Sigmoid colon (tissue), 4 donors: ENCODE data around the gene LIMS1.

Experiments
- CTCF ChIP-seq, 4 experiments: fragments of 450-650 bp in 3 of 4; fragments of 200-600 bp in 1 of 4; IDR thresholded peaks; one replicate each; pipeline ENCODE4 v1.5.1; 2016 to 2019; ENCODE audit warnings: antibody characterized with exemption in 4 of 4, mild to moderate bottlenecking in 3 of 4, moderate library complexity in 2 of 4
- POLR2AphosphoS5 ChIP-seq, 4 donors: sonication (generic); formaldehyde crosslinking; IDR thresholded peaks; one replicate each; pipeline ENCODE4 v1.6.1; 2017; ENCODE audit warnings: antibody characterized with exemption in 4 of 4

- TF ChIP-seq POLR2AphosphoS5 (IDR thresholded peaks at IDR 0.05) (no peak), CTCF (IDR thresholded peaks at IDR 0.05) (no peak)
These were observed 1.0 kb downstream of the LIMS1 start for GRCh38 chr2:108535357-108535631.
